Raji (cell line): Measurements from ENCODE around the gene XPC.

Source experiments
- POLR2A ChIP-seq: IDR thresholded peaks from 2 replicates; pipeline ENCODE4 v1.6.1; 2011; ENCODE audit warnings: low read depth, low read length, control low read depth; ENCODE audit not compliant: insufficient read depth

Gene XPC

DNA sequence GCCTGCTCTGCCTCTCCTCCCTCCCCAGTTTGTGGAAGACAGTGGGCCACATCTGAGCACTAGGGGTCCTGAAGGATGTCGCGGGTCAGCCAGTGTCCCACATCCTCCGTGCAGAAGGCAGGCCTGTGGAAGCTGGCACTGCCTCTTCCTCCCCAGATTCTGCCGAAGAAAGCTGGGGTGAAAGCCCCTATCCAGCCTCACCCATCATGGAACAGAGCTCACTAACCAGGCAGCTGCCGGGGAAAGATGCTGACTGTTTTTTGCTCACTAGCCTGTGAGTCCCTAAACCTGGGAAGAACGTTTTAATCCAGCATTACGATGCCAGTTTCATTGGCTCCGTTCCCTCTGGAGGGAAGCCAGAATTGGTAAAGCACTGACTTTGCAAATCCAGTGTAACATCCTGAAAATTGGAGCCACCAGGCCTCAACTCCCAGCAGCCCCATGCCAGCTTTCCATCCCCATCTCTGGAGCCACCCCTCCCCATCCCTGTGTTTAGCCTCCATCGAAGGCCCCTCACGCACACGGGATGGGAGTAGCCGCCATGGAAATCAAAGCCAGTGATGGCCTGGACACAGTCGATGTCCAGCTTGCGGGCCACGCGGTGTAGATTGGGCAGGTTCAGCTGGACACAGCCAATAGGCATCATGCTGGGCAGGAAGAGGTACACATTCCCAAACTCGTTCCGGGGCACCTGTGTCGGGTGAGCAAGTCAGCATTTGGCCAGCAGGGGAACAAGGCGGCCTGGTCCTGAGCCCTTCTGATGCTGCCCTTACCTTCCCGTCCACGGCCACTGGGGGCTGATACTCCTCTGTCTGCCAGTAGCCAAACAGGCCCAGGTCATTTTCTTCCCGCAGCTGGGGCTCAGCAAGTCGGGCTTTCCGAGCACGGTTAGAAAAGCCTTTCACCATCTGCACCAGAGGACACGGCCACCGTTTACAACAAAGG is 30.1 kb downstream of the XPC start:
- no peak for TF ChIP-seq POLR2A

DNA sequence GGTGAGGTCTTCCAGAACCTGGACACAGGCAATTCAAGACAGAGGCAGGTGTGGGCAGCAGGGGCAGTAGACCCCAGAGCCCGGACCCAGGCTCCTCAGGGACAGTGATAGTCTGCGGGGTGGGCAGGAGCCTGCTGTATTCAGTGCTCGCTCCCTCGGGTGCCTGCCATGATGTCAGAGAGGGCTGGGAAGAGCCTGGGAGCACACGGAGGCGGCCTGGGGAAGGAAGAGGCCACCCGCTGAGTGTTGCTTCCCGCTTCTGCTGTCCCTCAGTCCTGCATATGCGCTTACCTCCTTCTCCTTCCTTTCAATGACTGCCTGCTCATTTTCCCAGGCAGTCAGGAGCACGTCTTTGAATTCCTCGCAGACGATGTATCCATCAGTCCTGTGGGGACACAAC is 30.8 kb downstream of the XPC start:
- no peak for TF ChIP-seq POLR2A

DNA sequence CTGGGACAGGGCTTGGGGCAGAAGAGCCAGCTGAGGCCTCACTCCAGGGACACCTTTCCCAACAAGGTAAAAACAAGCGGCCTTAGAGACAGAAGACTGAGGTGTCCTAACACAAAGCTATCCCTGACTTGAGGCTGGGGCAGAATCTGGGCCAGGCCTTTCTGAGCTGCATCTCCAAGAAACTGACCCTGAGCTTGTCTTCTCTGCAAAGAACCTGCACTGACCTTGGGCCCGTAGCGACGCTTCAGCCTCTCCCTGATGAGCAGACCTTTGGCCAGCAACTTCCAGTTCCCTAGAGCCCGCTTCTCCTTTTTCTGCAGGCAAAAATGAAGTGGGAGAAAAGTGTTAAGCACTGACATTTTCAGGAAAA is 31.4 kb downstream of the XPC start:
- TF ChIP-seq POLR2A, result no peak

DNA sequence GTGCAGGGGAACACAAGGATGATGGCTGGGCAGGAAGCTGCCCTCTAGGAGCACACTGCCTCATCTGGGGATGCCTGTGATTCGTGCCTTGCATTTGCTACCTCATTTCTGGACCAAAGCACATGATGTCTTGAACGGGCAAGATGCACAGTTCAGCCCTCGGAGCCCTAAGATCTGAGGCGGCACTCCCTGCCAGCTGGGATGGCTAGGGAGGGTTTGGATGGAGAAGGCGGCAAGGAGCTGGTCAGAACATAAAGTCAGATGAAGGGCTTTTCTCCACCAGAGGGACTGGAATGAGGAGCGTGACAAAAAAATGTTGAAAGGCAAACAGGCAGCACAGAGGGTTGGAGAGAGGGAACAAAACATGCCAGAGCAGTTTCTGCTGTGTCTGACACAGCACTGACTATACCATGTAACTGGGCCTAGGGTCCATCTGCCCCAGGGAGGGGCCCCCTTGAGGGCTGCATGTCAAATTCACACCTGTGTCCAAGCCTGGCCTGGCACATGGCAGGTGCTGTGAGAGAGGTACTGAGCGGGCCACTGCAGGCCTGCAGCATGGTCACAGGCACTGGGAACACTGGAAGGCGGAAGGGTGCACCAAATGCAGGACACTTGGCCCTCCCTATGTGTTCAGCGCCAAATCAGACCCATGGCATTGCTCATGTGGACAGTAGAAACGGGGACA is 31.9 kb downstream of the XPC start:
- no peak for TF ChIP-seq POLR2A

DNA sequence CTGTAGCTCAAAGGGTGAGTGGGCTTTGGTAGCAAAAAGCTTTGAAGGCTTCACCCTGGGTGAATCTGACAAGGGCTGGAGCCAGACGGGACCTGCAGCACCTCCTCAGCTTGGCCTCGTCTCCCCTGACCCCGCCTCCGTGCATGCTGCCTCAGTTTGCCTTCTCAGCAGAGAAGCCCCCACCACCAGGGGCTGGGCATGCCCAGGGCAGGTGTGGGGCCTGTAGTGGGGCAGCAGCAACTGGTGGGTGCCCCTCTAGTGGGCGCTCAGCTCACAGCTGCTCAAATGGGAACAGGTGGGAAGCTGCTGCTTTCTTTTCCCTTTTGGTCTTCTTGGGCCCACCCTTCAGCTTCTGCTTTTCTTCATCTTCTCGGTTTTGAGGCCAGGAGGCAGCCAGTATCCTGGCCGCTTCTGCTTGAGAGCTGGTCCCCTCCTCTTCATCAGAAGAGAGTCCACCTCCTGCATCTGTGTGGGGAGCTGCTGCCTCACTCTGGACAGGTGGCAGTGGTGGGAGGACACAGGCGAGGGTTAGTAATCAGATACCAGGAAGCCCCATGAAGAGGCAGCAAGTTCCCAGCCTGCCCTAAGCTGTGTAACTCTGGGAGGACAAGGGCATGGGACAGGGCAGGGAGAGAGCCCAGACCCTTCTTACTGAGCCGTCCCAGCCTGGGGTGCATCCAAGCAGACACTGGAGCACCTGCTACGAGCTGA is 32.6 kb downstream of the XPC start:
- TF ChIP-seq POLR2A, result no peak

DNA sequence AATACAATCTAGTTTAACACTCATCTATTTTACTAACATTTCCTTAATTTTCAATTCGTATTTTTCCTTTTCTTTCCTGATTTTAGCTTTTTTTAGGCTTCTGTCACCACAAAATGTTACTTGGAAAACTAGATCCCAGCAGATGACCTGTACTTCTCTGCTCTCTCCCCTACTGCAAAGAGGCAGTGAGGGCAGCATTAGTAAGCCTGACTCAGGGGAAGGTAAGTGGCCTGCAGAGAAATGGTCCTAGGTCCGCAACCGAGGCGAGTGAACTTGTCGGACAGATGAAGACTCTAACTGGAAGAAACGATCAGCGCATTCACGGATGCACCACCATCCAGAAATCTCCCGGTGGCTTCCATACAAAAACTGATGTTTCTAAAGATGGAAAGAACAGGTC is 33.2 kb downstream of the XPC start:
- no peak for TF ChIP-seq POLR2A

DNA sequence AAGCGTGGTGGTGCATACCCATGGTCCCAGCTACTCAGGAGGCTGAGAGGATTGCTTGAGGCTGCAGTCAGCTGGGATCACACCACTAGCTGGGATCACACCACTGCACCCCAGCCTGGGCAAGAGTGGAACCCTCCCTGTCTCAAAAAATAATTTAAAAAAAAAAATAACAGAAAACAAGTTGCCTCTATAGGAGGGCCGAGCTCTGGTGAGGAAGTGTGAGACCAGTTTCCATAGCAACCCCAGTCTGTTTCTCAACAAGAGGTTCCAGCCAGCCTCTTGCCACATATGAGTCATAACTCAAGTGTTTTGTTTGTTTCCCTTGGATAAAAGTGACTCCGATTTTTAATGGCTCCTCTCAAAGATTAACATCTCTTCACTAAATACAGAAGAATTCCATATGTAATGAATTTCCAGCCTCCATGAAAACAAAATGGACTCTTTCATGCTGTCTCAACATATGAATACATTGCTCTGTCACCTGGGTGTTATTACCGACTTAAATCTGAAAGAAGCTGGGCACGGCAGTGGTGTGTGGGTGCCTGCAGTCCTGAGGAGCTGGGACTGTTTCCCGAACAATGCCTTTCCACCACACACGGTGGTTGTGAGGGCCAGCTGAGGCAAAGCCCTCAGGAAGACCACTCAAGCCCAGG is 33.9 kb downstream of the XPC start:
- no peak for TF ChIP-seq POLR2A

DNA sequence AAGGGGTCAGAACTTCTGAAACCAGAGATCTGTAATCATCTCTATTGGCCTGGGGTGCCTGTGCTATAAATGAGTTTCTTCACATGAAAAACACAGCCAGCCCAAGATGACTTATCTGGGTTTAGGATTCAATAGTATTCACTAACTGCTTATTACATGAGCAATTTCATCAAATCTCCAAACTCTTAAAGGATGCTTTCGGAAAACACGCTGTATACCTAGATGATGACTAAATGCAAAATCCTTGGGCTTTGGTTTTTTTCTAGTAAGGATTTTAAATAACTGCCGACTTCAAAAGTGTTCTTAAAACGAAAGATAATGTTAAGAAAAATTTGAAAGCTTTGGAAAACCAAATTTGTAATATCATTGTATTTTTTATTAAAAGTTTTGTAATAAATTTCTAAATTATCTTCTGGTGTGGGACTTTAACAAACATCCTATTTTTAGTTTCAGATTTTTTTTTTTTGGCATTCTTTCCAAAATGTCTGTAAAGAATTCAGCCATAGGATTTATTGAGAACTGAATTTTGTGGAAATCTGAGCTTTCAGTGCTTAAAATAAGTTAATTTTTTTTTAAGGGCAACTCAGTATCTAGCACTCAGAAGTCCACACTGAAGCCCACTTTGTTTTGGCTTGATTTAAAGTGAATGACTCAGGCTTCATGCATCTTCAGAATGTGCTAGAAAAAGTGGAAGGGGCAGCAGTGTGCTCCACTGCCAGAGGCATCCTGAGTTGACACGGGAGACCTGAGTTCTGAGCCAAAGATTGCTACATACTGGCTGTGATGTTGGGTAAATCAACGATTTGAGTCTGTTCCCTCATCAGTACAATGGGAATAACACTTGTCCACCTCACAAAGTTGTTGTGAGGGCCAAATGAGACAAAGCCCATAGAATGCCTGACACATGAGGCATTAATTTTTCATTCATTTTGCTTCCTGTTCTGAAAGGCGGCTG is 34.9 kb downstream of the XPC start:
- no peak for TF ChIP-seq POLR2A

DNA sequence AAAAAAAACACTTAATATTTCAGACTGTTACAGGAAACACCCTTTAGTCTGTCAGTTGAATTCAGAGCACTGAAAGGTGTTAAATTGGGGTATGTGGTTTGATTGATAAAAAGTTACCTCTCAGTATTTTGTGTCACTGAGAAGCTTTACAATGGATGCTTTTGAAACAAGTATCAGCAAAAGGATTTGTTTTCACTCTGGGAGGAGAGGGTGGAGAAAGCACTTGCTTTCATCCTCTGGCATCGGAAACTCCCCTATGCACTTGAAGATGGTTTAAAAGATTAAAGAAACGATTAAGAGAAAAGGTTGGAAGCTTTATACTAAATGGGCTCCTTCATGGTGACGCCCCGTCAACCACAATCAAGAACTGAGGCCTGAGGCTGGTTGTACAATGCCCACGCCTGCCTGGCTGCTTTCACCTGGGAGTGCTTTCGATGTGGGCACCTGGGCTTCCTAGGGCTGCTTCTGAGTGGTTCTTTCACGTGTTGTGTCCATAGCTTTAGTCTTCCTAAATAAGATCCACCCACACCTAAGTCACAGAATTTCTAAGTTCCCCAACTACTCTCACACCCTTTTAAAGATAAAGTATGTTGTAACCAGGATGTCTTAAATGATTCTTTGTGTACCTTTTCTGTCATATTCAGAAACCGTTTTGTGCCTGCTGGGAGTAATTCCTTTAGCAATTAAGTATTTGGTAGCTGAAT is 35.7 kb downstream of the XPC start:
- TF ChIP-seq POLR2A, result no peak

DNA sequence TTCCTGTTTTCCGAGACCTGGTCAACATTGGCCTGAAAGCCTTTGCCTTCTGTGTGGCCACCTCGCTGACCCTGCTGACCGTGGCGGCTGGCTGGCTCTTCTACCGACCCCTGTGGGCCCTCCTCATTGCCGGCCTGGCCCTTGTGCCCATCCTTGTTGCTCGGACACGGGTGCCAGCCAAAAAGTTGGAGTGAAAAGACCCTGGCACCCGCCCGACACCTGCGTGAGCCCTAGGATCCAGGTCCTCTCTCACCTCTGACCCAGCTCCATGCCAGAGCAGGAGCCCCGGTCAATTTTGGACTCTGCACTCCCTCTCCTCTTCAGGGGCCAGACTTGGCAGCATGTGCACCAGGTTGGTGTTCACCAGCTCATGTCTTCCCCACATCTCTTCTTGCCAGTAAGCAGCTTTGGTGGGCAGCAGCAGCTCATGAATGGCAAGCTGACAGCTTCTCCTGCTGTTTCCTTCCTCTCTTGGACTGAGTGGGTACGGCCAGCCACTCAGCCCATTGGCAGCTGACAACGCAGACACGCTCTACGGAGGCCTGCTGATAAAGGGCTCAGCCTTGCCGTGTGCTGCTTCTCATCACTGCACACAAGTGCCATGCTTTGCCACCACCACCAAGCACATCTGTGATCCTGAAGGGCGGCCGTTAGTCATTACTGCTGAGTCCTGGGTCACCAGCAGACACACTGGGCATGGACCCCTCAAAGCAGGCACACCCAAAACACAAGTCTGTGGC is 36.6 kb downstream of the XPC start:
- TF ChIP-seq POLR2A, result no peak

DNA sequence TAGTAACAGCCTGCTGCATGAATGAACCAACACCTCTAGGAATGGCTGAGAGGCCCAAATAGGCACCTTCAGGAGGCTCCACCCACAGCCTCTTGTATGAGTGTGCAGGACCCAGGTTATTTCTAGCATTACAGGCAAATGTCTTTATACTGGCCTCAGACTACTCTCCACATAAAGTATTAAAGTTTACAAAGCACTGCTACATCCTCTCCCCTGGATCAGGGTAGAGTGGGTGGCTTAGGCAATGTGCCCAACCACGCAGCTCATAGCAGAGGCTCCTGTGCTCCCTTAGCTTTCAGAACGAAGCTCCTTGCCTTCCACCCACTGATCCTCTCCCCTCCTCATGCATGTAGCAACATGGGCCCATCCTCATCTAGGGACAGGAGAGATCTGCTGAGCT is 37.3 kb downstream of the XPC start:
- no peak for TF ChIP-seq POLR2A

DNA sequence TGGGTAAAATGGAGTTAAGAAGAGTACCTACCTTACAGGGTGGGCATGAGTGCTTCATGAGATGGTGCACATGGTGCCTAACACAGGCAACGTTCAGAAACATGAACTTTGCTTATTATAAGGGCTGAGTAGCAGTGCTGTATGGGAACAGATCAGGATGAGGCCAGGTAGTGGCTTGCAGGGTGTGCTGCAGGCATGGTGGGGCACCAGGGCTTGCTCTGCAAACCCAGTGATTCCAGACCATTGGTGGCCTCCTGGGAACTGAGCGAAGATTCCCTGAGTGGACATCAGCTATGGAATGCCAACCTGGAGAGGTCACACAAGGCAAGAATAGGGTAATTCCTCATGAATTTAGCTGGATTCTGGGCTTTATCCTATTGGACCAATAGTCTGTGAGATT is 37.7 kb downstream of the XPC start:
- TF ChIP-seq POLR2A, result no peak

DNA sequence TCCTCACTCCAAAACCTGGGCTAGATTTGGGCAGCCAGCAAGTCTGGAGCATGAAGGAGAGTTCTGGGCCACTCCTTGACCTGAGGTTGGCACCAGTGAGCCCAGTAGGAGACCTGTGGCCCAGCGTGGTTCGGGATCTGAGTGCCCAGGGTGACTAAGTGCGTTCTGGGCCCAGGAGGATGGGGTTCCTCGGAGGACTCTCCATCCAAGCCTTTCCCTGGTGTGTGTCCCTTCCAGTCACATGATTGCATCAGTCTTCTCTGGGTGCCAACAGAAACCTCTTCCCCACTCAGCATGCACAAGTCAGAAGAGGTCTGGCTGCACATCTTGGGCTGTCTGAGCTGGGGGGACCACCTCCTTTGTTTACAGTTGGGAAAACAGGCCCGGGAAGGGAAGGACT is 38.6 kb downstream of the XPC start:
- TF ChIP-seq POLR2A, result no peak
